ENCODE results near the gene LEMD2. TPM values are rescaled to one million over a fixed set of nuclear protein-coding genes. Genes with fewer than 3 reads are reported as not detected.

LEMD2 gene
- polyA plus RNA-seq, 3 donors, result 11.4 to 59.5 (median 13.8) TPM

DNA sequence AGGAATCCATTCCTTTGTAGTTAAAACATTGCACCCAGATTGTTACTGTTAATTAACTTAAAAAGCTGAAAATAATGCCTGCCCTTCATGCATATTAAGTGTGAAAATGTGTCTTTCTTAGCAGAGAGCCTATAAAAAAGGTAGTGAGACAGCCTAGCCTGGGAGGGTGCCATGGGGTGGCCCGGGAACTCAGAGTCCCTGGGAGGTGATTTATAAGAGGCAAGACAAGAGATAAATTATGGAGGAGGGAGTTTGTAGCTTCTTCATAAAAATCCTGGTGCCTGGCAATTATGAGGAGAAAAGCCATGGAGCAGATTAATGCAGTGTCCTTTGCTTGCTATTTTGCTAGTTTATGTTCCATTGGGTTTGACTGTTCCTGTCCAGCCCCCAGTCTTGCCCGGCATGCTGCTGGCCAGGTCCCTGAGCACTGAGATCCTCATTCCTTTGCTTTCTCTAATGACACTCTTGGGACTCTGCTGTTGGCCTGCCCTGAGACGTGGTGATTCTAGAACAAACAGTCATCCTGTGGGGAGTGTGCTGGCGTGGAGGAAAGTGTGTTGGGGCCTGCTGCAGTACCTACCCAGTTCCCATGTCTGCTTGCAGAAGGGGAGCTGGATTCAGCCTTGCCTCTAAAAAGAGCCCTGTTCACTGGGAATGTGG lies 10.7 kb upstream of the LEMD2 start:
- 88% methylated on average over 1 of the region's 4 CpGs for WGBS (ENCODE audit: insufficient coverage)
- intact Hi-C loops (cut with micrococcal nuclease), result no loop called here
- no peaks in the 10 kb centered on the region for H3K4me1 Mint-ChIP-seq
- H3K9me3 Mint-ChIP-seq, result no peaks in the 10 kb centered on the region
- H3K79me2 ChIP-seq (ENCODE audit: insufficient read depth, low read length), result no peaks in the 10 kb centered on the region
- H3K27me3 ChIP-seq (ENCODE audit: control insufficient read depth in 2 of 2, insufficient read depth in 2 of 2, low read length in 2 of 2), result peaks cover 0 to 2% of the 10 kb centered on the region in 2 donors
- DNase-seq, result no peak
- H3K4me3 Mint-ChIP-seq, result no peak overlapping the region
- H3K4me3 ChIP-seq (replicated peaks in 1 of 3; ENCODE audit: low read depth in 2 of 3, low read length in 3 of 3), result no peak overlapping the region
- TF ChIP-seq, protein P1, sequence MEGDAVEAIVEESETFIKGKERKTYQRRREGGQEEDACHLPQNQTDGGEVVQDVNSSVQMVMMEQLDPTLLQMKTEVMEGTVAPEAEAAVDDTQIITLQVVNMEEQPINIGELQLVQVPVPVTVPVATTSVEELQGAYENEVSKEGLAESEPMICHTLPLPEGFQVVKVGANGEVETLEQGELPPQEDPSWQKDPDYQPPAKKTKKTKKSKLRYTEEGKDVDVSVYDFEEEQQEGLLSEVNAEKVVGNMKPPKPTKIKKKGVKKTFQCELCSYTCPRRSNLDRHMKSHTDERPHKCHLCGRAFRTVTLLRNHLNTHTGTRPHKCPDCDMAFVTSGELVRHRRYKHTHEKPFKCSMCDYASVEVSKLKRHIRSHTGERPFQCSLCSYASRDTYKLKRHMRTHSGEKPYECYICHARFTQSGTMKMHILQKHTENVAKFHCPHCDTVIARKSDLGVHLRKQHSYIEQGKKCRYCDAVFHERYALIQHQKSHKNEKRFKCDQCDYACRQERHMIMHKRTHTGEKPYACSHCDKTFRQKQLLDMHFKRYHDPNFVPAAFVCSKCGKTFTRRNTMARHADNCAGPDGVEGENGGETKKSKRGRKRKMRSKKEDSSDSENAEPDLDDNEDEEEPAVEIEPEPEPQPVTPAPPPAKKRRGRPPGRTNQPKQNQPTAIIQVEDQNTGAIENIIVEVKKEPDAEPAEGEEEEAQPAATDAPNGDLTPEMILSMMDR (IDR thresholded peaks at IDR 0.05), result no peak
- no peaks in the 10 kb centered on the region for H3K4me1 ChIP-seq (ENCODE audit: control insufficient read depth in 1 of 2, insufficient read depth in 2 of 2, low read length in 2 of 2)
- no peaks in the 10 kb centered on the region for H3K9me3 ChIP-seq (replicated peaks in 1 of 2; ENCODE audit: control insufficient read depth in 1 of 2, insufficient read depth in 1 of 2, low read length in 2 of 2)
- no peaks in the 10 kb centered on the region for H4K20me1 ChIP-seq (ENCODE audit: insufficient read depth, low read length)
- H3K36me3 Mint-ChIP-seq, result no peaks in the 10 kb centered on the region
- no peak overlapping the region for H3K27ac Mint-ChIP-seq
- H3K36me3 ChIP-seq (replicated peaks in 1 of 2; ENCODE audit: control insufficient read depth in 1 of 2, insufficient read depth in 2 of 2, low read length in 2 of 2), result no peaks in the 10 kb centered on the region
- H3K4me2 ChIP-seq (replicated peaks; ENCODE audit: extremely low read depth, low read length, poor library complexity, severe bottlenecking), result no peak overlapping the region
- H2AFZ ChIP-seq (ENCODE audit: insufficient read depth, low read depth, low read length, poor library complexity, severe bottlenecking), result no peak overlapping the region
- H3K27me3 Mint-ChIP-seq (ENCODE audit: low read depth in 3 of 3), result peaks cover 16 to 29% (median 19%) of the 10 kb centered on the region in 3 donors
- no peak overlapping the region for H3K27ac ChIP-seq (ENCODE audit: low read depth in 1 of 2, low read length in 2 of 2)
- no peak overlapping the region for H3K9ac ChIP-seq (ENCODE audit: insufficient read depth, low read length, poor library complexity, severe bottlenecking)

DNA sequence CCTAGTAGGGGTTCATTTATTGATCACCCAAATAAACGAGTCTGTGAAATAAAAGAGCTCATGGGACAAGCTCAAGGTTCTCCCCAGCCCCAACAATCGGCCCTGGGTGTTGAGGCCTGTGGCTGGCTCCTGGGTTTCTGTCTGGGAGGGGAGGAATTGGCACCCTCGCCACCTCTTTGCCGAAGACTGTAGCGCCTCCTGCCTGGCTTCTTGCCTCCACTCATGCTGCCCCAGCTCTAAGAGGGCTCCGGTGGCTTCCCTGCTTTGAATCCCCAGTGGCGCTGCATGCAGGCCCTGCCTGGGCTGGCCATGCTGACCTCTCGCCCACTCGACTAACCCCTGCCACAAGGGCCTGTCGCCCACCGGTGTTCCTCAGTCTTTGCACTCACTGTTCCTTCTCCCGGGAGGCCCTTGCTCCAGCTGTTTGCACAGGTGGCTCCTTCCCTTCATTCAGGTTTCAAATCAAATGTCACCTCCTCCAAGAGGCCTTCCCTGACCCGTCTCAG lies 9.5 kb upstream of the LEMD2 start:
- H3K4me3 Mint-ChIP-seq, result no peak overlapping the region
- Histone ChIP-seq H3K27ac (ENCODE audit: low read depth in 1 of 2, low read length in 2 of 2) (no peak overlapping the region), H3K4me2 (replicated peaks; ENCODE audit: extremely low read depth, low read length, poor library complexity, severe bottlenecking) (no peak overlapping the region), H3K4me1 (ENCODE audit: control insufficient read depth in 1 of 2, insufficient read depth in 2 of 2, low read length in 2 of 2) (no peaks in the 10 kb centered on the region), H3K27me3 (ENCODE audit: control insufficient read depth in 2 of 2, insufficient read depth in 2 of 2, low read length in 2 of 2) (peaks cover 0 to 12% of the 10 kb centered on the region in 2 donors), H3K36me3 (replicated peaks in 1 of 2; ENCODE audit: control insufficient read depth in 1 of 2, insufficient read depth in 2 of 2, low read length in 2 of 2) (no peaks in the 10 kb centered on the region), H3K9ac (ENCODE audit: insufficient read depth, low read length, poor library complexity, severe bottlenecking) (no peak overlapping the region), H3K79me2 (ENCODE audit: insufficient read depth, low read length) (no peaks in the 10 kb centered on the region), H3K9me3 (replicated peaks in 1 of 2; ENCODE audit: control insufficient read depth in 1 of 2, insufficient read depth in 1 of 2, low read length in 2 of 2) (no peaks in the 10 kb centered on the region), H4K20me1 (ENCODE audit: insufficient read depth, low read length) (no peaks in the 10 kb centered on the region), H2AFZ (ENCODE audit: insufficient read depth, low read depth, low read length, poor library complexity, severe bottlenecking) (no peak overlapping the region), H3K4me3 (replicated peaks in 1 of 3; ENCODE audit: low read depth in 2 of 3, low read length in 3 of 3) (no peak overlapping the region)
- intact Hi-C loops (cut with micrococcal nuclease), result no loop called here
- WGBS (ENCODE audit: insufficient coverage), result 92% methylated on average over 11 of the region's 13 CpGs
- no peaks in the 10 kb centered on the region for H3K9me3 Mint-ChIP-seq
- no peaks in the 10 kb centered on the region for H3K36me3 Mint-ChIP-seq
- no peak for DNase-seq
- H3K27ac Mint-ChIP-seq, result no peak overlapping the region
- no peaks in the 10 kb centered on the region for H3K4me1 Mint-ChIP-seq
- TF ChIP-seq, protein P1 (IDR thresholded peaks at IDR 0.05), result no peak
- H3K27me3 Mint-ChIP-seq (ENCODE audit: low read depth in 3 of 3), result peaks cover 19 to 30% (median 22%) of the 10 kb centered on the region in 3 donors

Data from CD14-positive monocyte (primary cell).